HG03457 (cell line): ENCODE results near the gene GLI2.

ENCODE experiments used
- ATAC-seq: cut with Tn5 transposase; IDR thresholded peaks from one replicate; pipeline ENCODE4 v1.9.1; 2021; ENCODE audit warnings: moderate number of reproducible peaks; ENCODE audit not compliant: unreplicated experiment

The GLI2 gene

DNA sequence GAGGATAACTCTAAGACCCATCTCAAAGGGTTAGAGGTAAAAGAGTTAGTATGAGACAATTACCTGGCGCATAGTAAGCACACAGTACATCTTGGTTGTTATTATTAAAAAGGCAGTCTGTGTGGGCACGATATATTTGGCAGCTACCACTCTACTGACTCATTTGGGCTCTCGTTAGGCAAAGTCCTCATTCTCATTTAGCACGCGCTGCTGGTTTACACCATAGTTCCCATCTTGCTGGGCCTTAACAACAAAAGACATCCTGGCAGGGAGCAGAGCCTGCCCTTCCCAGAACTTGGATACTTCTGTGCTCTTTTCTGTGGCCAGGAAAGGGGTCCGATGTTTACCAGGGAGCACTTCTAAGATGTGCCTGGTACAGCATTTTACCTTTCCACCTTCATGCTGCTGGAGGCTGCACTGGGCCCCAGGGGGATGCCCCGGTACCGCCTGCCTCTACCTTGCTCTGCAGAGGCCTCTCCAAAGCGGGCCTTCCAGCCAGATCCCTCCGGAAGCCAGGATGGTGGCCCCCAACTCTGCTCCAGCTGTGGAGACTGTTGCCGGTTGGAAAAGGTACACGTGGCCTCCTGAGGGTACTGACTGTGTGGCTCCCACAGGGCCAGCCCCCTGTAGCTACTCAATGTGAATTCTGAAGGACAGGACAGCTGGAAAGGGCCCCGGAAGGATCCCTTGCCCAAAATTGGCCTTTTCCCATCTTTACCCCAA lies 15.0 kb downstream of the GLI2 start:
- ATAC-seq = no peak

DNA sequence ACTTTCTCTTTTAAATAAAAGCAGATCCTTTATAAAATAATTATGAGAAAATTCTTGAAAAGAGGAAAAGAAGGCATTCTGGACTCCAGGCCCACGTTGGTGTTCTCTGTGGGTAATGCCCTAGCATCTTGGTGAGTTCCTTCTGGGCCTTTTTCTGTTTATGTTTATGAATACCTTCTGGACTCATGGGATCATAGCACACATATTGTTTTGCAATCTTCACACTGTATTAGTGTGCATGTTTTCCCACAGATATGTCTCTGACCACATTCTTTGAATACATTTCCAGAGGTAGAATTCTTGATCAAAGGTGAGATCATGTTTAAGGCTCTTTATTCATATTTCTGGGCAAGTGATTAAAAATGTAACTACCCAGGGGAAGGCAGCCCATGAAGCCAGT lies 15.9 kb downstream of the GLI2 start:
- ATAC-seq = no peak

DNA sequence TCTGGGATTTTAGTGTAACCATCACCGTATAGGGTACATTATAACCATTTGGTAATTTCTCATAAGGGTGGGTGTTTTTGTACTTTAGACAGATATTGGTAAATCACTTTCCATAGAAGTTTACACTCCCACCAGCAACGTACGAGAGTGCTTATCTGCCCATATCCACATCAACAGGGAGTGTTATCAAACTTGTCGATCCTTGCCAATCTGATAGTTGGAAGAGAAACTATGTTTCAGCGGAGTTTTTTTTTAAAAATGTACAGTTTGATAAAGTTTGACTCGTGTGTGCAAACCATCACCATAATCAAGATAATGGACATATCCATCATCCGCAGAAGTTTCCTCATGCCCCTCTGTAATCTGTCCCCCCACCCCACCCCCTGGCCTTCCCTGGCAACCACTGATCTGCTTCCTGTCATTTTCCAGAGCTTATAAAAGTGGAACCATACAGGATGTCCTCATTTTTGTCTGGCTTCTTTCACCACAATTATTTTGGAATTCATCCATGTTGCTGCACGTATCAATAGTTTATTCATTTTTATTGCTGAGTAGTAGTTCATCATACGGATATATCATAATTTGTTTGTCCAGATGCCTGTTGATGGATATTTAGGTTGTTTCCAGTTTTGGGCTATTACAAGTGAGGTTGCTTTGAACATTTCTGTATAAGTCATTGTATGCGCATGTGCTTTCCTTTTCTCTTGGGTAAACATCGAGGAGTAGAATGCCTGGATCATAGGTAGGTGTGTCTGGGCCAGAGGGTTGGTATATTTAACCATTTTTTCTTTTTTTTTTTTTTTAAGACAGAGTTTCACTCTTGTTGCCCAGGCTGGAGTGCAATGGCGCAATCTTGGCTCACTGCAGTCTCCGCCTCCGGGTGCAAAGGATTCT lies 18.6 kb downstream of the GLI2 start:
- no peak for ATAC-seq

DNA sequence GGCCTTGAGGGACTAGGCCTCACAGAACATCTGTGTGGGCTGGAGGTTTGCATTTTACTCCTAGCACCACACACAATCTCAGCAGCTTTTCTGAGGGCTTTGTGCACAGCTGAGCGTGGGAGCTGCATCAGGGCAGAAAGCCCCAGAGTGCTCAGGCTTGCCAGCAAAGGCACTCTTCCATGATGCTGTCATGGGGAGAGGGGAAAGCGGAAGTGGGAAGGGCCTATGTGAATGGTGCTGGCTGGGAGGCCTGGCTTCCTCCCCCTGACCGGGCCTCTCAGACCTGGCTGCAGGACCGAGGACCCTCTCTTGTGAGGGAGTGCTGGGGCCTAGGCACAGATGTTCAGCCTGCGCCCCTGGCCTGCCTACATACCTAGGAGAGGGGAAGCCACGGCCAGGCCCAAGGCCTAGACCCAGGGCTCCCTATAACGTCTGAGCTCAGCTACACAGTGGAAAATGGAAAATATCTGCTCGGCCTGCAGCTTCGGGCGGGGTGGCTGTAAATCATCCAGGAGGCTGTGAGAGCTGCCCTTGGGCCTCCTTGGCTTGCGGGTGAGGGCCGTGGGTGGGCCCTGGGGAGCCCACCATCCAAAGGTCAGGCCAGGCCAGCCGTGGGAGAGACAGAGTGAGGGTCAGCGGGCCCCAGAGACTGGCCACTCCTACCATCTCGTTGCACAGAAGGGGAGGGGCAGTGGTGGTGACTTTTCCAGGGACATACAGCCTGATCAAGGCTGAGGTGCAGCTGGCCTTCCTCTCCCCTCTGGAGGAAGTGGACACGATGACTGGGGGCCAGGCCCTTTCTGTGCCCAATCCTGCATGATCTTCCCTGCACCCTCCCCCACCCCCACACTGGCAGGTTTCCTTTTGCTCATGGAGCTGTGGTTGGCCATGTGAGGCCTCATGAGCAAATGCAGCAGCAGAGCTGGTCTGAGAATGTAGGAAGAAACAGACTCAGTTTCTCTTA lies 22.8 kb downstream of the GLI2 start:
- ATAC-seq = no peak

DNA sequence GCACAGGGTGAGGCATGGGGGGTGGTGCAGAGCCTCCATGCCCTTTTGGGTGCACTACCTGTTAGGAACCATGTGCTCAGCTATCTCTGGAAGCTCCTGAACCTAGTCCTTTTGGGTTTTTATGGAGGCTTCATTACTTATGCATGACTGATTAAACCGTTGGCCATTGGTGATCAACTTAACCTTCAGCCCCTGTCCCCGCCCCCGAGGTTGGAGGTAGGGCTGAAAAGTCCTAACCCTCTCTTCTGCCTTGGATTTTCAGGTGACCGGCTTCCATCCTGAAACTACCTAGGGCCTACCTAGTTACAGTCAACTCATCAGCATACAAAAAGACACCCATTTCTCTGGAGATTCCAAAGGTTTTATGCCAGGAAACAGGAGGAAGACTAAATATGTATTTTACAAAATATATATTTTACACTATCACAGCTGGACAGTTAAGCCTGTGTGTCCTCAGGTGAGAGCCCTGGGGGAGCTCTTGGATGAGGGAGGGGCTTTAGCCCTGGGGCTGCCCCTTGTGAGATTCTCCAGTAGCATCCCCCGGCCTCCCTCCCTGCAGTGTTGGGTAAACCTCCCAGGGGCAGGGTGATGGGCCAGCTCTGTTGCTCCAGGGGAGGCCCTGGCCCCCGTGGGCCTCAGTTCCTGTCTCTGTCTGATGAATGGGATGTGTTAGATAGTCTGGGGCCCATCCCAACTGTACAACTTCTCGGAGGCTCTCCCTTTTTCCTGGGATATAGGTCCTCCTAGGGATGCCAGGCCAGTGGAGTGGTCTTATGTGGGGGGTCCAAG lies 24.1 kb downstream of the GLI2 start:
- no peak for ATAC-seq

DNA sequence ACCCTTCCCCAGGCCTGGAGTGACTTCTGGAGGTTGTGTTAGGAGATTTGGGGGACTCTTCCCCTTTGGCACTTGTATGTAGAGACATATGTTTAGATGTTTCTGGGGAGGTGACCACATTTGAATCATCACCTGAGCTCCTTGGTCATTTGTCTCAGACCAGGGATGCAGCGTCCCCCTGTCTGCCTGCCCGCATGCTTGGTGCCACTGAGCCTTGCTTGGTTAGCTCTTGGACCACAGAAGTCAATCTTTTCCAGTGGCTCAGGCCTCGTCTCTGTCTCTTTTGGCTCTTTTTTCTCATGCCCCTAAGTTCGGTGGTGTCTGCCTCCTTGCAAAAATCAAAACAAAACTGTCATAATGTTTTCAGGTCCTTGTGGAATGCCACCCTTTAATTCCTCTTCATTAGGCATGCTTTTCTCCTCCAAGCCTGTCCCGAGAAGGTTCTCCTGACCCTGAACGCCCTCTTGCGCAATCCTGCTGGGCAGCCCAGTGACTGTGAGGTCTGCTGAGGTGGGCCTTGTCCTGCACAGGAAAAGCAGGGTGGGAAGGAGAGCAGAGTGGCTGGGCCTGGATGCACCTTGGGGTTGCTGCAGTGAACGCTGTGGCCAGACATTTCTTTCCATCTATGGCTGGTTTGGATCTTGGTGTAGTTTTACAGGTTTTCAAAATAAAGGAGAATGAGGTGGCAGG lies 24.9 kb downstream of the GLI2 start:
- ATAC-seq = no peak

DNA sequence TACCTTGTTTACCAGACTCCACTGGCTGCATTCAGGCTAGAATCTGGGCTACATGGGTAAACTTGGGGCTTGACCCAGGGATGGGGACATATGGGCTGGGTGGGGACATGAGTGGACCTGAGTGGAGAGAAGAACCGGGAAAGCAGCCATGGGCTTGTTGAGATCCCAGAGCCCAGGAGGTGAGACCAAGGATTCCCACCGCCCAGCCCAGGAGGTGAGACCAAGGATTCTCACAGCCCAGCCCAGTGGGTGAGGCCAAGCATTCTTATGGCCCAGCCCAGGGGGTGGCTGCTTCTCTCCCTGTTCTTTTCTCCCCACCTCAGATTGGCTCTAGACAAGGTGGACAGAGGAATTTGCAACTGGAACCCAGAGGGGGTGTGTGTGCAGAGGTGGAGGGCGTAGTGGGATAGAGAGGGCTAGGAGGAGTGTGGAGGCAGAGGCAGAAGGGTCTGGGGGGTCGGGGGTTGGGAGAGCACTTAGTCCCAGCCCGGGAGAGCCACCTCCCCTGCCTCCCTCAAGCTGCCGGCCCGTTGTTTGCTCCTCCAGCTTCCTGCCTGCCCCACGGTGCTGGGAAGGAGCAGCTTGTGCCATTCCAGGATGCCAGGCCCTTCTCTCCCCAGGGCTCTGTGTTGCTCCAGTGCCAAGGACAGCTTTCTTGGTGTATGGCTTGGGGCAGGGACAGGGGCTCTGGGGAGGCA lies 25.6 kb downstream of the GLI2 start:
- no peak for ATAC-seq

DNA sequence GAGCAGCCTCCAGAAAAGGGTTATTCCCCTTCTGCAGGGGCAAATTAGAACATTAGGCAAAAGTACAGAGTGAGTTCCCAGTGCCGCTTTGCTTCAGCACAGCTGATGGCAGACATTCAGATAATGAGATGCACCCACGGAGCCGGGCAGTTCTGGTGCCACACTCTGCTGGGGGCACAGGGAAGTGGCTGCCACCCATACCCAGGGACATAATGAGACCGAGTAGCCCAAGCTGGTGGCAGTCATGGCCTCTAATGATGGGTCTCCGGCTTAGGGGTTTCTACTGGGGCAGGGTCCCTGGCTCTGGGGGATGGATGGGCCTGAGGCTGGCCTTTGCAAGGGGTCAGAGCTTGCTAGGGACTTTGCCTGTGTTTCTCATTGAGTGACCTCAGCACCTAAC lies 26.2 kb downstream of the GLI2 start:
- no peak for ATAC-seq

DNA sequence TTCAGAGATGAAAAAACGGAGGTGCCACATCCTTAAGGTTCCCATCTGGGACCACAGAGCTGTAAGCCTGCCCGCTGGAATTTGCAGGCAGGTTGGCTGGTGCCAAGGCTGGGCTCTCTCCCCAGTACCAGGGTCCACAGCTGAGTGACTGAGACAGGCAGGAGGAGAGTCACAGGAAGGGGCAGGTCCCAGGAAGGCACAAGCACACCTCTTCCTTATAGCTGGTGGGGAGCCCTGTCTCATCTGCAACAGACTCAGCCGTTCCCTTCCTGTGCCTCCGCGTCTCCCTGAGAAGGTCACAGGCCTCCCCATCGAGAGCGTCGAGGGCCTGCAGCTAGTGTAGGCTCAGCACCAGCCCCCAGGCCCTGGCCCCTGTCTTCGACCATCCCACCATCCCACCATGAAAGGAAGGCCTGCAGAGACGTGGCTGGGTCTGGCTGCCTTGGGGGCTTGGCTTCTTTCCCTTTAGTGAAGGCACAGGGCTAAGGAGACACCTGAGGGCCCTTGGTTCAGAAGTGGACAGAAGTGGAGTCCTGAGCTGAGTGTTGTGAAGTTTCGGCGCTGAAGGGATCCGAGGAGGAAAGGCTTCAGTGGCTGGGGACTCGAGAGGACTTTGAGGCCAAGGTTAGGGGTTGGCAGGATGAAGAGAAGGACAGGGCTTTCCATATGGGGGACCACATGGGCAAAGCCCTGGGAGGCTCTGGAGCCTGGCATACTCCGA lies 26.8 kb downstream of the GLI2 start:
- no peak for ATAC-seq

DNA sequence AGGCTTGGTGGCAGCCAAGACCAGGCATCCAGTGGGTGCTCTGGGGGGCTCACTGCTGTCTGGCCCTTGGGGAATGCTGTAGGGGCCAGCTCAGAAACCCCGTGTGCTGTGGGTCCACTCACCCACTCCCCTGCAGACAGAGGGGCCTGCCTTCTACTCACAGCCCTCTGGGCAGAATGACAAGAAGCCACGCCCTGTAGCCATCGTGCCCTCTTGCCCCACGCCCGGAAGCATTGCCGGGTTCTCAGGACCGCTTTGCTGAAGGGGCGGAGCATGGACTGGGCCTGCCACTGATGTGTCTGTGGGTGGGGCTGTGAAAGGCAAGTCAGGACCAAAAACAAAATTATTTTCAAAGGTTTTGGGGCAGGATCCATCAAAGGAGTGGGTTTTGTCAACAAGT lies 27.8 kb downstream of the GLI2 start:
- ATAC-seq = no peak

DNA sequence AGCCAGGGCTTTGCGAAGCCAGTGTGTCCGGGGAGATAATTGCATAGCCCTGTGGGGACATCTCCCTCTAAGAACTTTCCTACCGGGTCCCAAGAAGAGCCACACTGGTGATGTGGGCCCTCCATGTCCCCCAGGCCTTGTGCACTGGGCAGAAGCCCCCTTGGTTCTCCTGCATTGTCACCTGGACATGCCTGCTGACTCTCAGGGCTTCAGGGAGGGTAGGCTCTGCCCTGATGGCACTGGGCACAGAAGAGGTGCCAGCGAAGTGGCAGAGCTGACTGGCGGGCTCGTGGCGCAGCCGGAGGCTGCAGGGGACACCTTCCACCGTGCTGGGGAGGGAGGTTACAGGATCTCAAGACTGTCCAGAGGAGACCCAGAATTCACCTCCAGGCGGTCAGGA lies 28.3 kb downstream of the GLI2 start:
- ATAC-seq = no peak

DNA sequence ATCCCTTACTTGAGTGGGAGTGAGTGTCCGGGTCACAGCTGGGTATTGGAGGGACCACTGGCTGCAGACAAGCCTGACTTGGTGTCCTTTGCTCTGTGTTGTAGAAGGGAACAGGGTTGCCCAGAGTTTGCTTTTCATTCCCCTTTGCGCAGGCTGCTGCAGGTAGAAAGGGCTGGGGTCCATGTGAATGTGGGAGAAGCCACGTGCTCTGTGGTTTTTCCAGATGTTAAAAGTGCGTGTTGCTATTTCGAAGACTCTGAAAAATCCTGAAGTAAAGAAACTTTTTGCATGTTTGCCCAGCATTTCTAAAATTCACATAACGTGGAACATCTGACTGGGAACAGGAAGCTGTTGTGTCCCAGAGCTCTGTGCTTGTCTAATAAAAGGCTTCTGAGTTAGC lies 28.8 kb downstream of the GLI2 start:
- ATAC-seq = no peak

DNA sequence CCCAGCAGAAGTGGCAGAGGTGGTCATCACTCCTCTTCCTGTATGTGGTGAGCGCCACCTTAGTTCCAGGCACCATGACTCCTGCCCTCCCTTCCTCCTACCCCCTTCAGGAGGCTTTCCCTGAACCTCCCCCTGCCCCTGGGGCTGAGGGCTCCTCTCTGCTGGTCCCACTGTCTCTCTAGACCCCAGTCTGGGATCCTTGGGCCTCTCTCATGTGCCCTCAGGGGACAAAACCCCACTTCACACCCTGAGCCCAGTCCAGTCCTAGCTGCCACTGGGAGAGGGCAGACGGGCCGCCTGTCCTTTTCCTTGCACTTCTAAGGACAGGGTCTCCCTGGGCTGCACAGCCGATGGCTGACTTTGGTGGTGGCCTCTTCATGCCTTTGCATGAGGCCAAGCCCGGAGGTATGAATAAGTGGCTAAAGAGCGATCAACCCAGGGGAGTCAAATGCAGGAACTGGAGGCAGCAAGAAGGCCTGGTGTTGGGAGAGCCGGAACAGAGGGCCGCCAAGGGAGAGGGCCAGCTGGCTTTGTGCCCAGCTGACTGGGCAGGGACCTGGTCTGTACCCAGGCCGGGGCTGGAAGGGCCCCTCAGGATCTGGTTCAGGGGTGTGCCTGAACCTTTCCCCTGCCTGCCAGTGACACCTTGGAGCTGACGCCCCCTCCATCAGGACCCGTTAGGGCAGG lies 29.5 kb downstream of the GLI2 start:
- ATAC-seq = no peak

DNA sequence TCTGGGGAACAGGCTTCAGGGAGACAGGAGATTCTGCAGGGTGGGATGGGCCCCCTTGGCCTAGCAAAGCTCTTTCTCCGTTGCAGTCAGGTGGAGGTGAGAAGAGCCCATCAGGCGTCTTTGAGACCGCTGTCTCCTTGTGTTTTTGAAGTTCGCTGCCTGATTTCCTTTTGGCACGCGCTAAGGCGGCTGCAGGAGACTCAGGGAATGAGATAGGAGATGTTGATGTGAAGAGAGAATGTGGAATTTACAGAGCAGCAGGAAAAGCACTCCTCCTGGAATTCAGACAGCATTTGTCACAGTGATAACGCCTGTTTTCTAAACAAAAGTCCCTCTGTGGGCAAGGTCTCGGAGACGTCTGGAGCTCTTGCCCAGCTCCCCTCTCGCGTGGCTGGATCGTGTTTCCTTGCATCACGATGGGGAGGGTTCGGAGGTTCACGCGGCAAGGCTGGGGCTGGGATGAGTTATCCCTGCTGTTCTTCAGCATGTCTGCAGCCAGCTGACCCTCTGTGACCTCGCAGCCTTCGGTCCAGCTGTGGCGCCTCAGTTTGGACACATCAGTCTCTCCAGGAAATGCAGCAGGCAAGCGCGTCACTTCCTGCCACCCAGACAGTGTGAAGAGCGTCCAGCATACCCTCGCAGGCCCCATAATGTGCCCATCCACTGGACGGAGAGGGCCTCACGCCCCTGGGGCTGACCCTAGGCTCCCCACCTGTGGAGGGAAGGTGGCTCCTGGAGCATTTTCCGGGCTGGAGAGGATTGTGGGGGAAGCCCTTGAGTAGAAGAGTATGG lies 30.2 kb downstream of the GLI2 start:
- ATAC-seq = no peak

DNA sequence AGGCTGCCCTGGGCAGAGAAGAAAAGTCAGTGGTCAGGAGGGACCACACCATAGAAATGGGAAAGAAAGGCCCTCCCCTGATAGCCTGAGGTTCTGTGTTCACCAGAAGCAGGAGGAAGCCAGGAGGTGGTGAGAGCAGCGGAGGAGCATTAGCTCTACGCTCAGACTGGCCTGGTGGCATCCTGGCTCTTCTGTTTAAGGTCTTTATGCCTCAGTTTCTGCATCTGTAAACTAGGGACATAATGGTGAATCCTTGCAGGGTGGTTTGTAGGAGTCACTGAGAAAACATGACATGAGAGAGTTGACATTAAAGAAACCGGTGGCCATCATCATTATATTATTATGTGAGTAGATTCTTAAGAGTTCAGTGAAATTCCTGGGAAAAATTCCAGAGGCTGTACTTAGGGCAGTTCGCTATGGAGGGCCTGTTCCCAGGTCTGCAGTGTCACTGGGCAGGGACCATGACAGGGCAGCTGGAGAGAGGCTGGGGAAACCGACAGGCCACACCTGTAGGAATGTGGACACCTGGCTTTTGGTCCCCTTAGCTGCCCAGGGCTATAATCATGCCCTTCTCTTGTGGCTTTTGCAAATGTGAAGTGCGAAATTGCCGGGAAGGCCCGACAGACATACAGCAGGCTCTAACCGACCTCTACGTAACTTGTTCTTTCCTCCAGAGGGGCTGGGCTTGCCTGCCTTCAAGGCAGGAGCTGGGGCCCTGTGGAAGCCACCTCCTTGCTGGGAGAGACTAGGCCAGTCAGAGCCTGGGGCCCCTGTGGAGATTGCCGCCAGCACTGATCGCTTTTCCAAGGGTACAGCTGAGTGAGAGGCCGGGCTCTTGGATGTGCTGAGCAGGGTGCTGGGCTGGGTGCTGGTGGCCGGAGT lies 31.0 kb downstream of the GLI2 start:
- no peak for ATAC-seq

DNA sequence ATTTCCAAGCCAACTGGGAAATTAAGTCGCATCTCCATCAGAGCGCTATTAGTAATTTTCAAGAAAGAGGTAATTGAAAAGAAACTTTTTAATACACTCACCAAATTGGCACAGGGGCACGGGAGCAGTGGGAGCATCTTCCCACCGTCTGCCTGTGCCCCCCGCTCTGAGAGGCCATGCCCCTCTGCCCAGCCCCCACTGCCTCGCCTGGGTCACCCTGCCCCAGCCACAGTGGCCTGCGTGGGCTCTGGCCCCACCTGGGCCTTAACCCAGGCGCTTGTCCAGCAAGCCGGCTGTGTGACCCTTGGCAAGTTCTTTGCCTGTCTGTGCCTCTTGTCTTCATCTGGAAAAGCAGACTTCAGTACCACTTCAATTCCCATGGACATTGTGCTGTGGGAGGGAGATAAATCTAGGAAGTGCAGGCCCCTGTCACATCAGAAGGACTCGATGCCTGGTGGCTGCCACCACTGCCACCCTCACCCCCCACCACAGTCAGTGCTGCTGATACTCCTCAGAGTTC lies 31.9 kb downstream of the GLI2 start:
- ATAC-seq = no peak
